ENCODE results near the gene GREB1L.
"Not testable (repeated sequence)": the region's sequence is repeated elsewhere in the genome, so short reads cannot be mapped to it uniquely, and the experiment has no call there.

Gene GREB1L

GRCh38 chr18:21265971-21266673, 24.1 kb downstream of the GREB1L start:
- no peak for DNase-seq

GRCh38 chr18:21267400-21267799, 25.4 kb downstream of the GREB1L start:
- DNase-seq = no peak

GRCh38 chr18:21269349-21269748, 27.3 kb downstream of the GREB1L start:
- no peak for DNase-seq

- DNase-seq = no peak
These were observed 28.4 kb downstream of the GREB1L start for GRCh38 chr18:21270453-21270852.

GRCh38 chr18:21272016-21272579, 30.1 kb downstream of the GREB1L start:
- no peak for DNase-seq

GRCh38 chr18:21273568-21273967, 31.5 kb downstream of the GREB1L start:
- DNase-seq = no peak

- no peak for DNase-seq
These were observed 33.6 kb downstream of the GREB1L start for GRCh38 chr18:21275645-21276044.

- DNase-seq = no peak
These were observed 35.5 kb downstream of the GREB1L start for GRCh38 chr18:21277578-21277977.

- DNase-seq = not testable (repeated sequence)
These were observed 36.2 kb downstream of the GREB1L start for GRCh38 chr18:21278218-21278617.

GRCh38 chr18:21281603-21282002, 39.6 kb downstream of the GREB1L start:
- no peak for DNase-seq

GRCh38 chr18:21284540-21284939, 42.5 kb downstream of the GREB1L start:
- no peak for DNase-seq

- DNase-seq = no peak
These were observed 47.8 kb downstream of the GREB1L start for GRCh38 chr18:21289827-21290226.

- peak; percentile 34 for DNase-seq
These were observed 49.1 kb downstream of the GREB1L start for GRCh38 chr18:21291106-21291505.

GRCh38 chr18:21293479-21293878, 51.4 kb downstream of the GREB1L start:
- no peak for DNase-seq

- DNase-seq = no peak
These were observed 53.1 kb downstream of the GREB1L start for GRCh38 chr18:21295101-21295500.

- DNase-seq = no peak
These were observed 54.0 kb downstream of the GREB1L start for GRCh38 chr18:21296045-21296444.

GRCh38 chr18:21298351-21298750, 56.3 kb downstream of the GREB1L start:
- no peak for DNase-seq

- DNase-seq = no peak
These were observed 58.2 kb downstream of the GREB1L start for GRCh38 chr18:21300035-21300907.

GRCh38 chr18:21300908-21301200, 58.8 kb downstream of the GREB1L start:
- DNase-seq = no peak

GRCh38 chr18:21303445-21303844, 61.4 kb downstream of the GREB1L start:
- DNase-seq = no peak

GRCh38 chr18:21303895-21304294, 61.9 kb downstream of the GREB1L start:
- no peak for DNase-seq

- no peak for DNase-seq
These were observed 63.6 kb downstream of the GREB1L start for GRCh38 chr18:21305621-21306020.

GRCh38 chr18:21306368-21306767, 64.3 kb downstream of the GREB1L start:
- no peak for DNase-seq

GRCh38 chr18:21307578-21307977, 65.5 kb downstream of the GREB1L start:
- no peak for DNase-seq

Measured in NCI-H774 (cell line).